ENCODE measurements around the gene TRAIP. TPM values are rescaled to one million over a fixed set of nuclear protein-coding genes. Genes with fewer than 3 reads are reported as not detected.
A peak's percentile ranks its signal among the peaks of the same experiment; 100 is the strongest.

The TRAIP gene
- total and polyA plus RNA-seq, 12 donors: 0.60 to 6.9 (median 2.2) TPM

DNA sequence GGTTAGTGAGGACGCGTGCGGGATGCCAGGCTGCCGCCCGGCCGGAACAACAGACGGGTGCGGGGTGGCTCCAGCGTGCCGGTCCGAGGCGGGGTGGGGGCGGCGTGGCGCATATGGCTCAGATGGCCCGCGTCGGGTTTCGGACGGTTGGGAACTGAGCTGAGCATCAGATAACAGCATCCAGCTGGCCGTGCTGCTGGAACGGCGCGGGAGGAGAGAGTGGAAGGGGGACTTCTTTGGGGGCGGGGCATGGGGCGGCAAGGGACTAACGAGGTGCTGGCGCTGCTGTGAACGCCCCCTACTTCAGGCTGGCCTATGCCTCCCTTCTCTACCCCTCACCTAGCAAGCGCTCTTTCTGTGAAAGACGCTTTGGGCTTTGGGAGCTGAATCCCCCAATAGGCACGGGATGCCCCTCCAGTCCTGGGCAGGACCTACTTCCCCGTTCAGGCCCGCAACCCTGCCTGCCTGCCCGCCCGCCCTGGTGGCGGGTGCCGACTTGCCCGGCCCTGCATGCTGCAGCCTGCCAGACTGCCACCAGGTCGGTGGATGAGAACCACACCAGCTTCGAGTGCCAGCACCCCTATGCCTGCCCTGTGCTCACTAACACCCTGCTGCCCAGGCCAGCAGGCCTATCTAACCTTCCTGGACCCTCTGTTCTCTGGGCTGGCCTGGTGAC is 52.8 kb downstream of the TRAIP start:
- H3K4me1 ChIP-seq (replicated peaks in 1 of 2): peaks cover 7 to 45% of the 10 kb centered on the region in 2 donors
- no peaks in the 10 kb centered on the region for H3K9me3 ChIP-seq (replicated peaks in 1 of 3)
- DNase-seq: peak in 2 of 7 donors; percentile 19 to 27
- intact Hi-C loops (cut with DNase I): loop anchor here (2.0 to 10.0 kb wide), 3 partner anchors 35 to 103 kb away; partner anchors contain the start of gene MST1R (in 1 of the 2)
- no peaks in the 10 kb centered on the region for H3K36me3 ChIP-seq (replicated peaks in 1 of 2)
- no peaks in the 10 kb centered on the region for H3K27me3 ChIP-seq
- TF ChIP-seq POLR2A (IDR thresholded peaks at IDR 0.05): no peak
- TF ChIP-seq, protein P1, sequence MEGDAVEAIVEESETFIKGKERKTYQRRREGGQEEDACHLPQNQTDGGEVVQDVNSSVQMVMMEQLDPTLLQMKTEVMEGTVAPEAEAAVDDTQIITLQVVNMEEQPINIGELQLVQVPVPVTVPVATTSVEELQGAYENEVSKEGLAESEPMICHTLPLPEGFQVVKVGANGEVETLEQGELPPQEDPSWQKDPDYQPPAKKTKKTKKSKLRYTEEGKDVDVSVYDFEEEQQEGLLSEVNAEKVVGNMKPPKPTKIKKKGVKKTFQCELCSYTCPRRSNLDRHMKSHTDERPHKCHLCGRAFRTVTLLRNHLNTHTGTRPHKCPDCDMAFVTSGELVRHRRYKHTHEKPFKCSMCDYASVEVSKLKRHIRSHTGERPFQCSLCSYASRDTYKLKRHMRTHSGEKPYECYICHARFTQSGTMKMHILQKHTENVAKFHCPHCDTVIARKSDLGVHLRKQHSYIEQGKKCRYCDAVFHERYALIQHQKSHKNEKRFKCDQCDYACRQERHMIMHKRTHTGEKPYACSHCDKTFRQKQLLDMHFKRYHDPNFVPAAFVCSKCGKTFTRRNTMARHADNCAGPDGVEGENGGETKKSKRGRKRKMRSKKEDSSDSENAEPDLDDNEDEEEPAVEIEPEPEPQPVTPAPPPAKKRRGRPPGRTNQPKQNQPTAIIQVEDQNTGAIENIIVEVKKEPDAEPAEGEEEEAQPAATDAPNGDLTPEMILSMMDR (IDR thresholded peaks at IDR 0.05): peak in 3 of 6 experiments; percentile 13 to 23 (median 20)
- 0 to 3% (median 2%) methylated on average over 5 to 41 of the region's 41 CpGs for WGBS, 4 donors
- peak overlapping the region; percentile 48 to 81 (median 68) for H3K4me3 ChIP-seq
- H3K27ac ChIP-seq: peak overlapping the region in 4 of 5 donors; percentile 61 to 87 (median 78)

DNA sequence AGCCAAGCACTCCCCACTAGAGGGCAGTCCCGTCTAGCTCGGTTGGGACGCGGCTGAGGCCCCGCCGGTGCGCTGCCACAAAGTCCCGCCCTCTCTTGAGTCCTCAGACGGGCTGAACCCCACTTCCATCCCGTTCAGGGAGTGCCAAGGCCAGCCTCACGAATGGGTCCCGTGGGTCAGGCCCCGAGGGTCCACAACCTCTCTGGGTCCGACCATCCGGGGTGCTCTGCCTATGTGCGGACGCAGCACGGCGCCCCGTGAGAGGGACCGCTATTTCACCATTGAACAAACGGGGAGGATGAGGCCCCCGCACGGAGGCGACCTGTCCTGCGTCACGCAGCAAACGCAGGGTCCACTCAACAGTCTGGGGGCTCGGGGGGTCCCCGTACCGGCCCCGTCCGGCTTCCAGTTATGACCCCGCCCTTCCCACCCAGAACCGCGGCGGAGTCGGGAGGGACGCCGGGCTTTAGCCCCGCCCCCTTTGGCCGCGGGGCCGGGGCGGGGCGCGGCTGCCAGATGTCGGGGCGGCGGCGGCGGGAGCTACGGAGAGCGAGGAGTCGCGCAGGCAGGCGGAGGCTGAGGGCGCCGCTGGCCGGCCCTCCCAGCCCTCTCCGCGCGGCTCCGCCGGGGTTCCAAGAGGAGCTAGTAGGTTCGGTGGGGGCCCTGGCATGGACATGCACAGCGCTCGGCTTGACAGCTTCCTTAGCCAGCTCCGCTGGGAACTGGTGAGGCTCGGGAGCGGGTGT is 53.5 kb downstream of the TRAIP start, which contains the start of gene INKA1:
Gene INKA1 (plus strand): TSS at position 543 of the 746 bp plus-strand sequence. CDS start 132 bp downstream, at position 675.
- no peaks in the 10 kb centered on the region for H3K36me3 ChIP-seq (replicated peaks in 1 of 2)
- no peaks in the 10 kb centered on the region for H3K27me3 ChIP-seq
- WGBS, 4 donors: 0 to 1% (median 0%) methylated on average over 3 to 71 of the region's 71 CpGs; no CpG with 5 or more reads in 1 of the 4 donors
- H3K4me1 ChIP-seq (replicated peaks in 1 of 2): peaks cover 7 to 44% of the 10 kb centered on the region in 2 donors
- H3K27ac ChIP-seq: peak within 1 kb of the TSS in 4 of 5 donors; percentile 61 to 87 (median 78)
- DNase-seq: peak; percentile 80 to 94 (median 91)
- H3K4me3 ChIP-seq: peak within 1 kb of the TSS; percentile 66 to 83 (median 76)
- intact Hi-C loops (cut with DNase I): loop anchor here (2.0 to 10.0 kb wide), 3 partner anchors 36 to 104 kb away; partner anchors contain the start of gene MST1R (in 1 of the 2)
- peak; percentile 35 to 45 for TF ChIP-seq POLR2A (IDR thresholded peaks at IDR 0.05)
- TF ChIP-seq, protein P1 (IDR thresholded peaks at IDR 0.05): peak; percentile 74 to 95 (median 88)
- H3K9me3 ChIP-seq (replicated peaks in 1 of 3): no peaks in the 10 kb centered on the region

DNA sequence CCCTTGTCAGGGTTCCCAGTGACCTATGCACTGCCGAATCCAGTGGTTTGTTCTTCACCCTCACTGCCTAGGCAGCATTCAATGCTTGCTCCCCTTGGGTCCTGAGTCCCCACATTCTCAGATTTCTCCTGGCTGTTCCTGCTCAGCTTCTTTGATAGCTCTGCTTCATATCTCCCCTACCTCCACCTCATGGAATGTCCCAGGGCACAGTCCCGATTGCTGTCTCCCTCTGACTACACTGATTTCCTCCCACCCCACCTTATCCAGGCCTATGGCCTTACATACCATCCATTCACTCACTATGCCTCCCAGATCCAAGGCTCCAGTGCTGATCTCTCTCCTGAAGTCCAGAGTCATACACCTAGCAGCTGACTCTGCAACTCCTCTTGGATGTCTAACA is 55.2 kb downstream of the TRAIP start:
- intact Hi-C loops (cut with DNase I): loop anchor here in 1 of 2 donors (10.0 kb wide), 1 partner anchor 104 kb away; the partner anchor contains the start of gene MST1R
- peaks cover 7 to 27% of the 10 kb centered on the region in 2 donors for H3K4me1 ChIP-seq (replicated peaks in 1 of 2)
- no peaks in the 10 kb centered on the region for H3K27me3 ChIP-seq
- no peak overlapping the region for H3K27ac ChIP-seq
- TF ChIP-seq, protein P1 (IDR thresholded peaks at IDR 0.05): no peak
- no peak for TF ChIP-seq POLR2A (IDR thresholded peaks at IDR 0.05)
- no peak for DNase-seq
- no peaks in the 10 kb centered on the region for H3K36me3 ChIP-seq (replicated peaks in 1 of 2)
- H3K4me3 ChIP-seq: no peak overlapping the region
- WGBS, 4 donors: 79 to 94% (median 87%) methylated on average over 2 of the region's 2 CpGs
- H3K9me3 ChIP-seq (replicated peaks in 1 of 3): no peaks in the 10 kb centered on the region

DNA sequence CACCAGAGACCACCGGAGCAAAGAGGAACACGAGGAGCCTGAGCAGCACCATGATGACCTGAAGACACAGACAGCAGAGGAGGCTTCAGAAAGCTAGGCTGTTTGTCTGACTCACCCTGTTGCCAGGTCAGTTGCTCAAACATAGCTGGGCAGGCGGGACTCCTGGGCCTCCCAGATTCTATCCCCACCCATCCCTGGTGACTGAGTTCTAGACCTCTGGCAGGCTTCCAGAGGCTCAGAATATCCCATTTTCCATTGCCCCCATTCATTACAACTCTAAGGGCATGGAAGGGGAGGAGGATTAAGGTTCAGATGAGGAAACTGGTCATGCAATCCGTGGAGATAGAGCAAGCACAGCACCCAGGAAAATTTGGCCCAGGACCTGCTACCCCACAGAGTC is 56.6 kb downstream of the TRAIP start, which contains the start of gene CDHR4:
Gene CDHR4 (minus strand): TSS at position 113 of the 400 bp plus-strand sequence. CDS start 61 bp downstream, at position 52.
- 38 to 73% (median 65%) methylated on average over 2 to 4 of the region's 4 CpGs for WGBS, 4 donors
- H3K27me3 ChIP-seq: no peaks in the 10 kb centered on the region
- no peak for TF ChIP-seq POLR2A (IDR thresholded peaks at IDR 0.05)
- TF ChIP-seq, protein P1 (IDR thresholded peaks at IDR 0.05): no peak
- H3K4me1 ChIP-seq (replicated peaks in 1 of 2): peaks cover 0 to 13% of the 10 kb centered on the region in 2 donors
- intact Hi-C loops (cut with DNase I): loop anchor here in 1 of 2 donors (10.0 kb wide), 1 partner anchor 105 kb away; the partner anchor contains the start of gene MST1R
- no peaks in the 10 kb centered on the region for H3K36me3 ChIP-seq (replicated peaks in 1 of 2)
- no peak within 1 kb of the TSS for H3K4me3 ChIP-seq
- no peaks in the 10 kb centered on the region for H3K9me3 ChIP-seq (replicated peaks in 1 of 3)
- no peak within 1 kb of the TSS for H3K27ac ChIP-seq
- peak in 5 of 7 donors; percentile 36 to 65 (median 46) for DNase-seq
